Lower leg skin (tissue), 3 donors: ENCODE results near the gene SLC25A40.
"Not testable (repeated sequence)": the region's sequence is repeated elsewhere in the genome, so short reads cannot be mapped to it uniquely, and the experiment has no call there.

Experiments used
- CTCF ChIP-seq, 3 donors: fragments of 450-650 bp; IDR thresholded peaks; one replicate each; pipeline ENCODE4 v1.5.1; 2016; ENCODE audit warnings: antibody characterized with exemption in 3 of 3, mild to moderate bottlenecking in 3 of 3, moderate library complexity in 2 of 3
- POLR2A ChIP-seq, 2 donors: fragments of 450-650 bp; IDR thresholded peaks; one replicate each; pipeline ENCODE4 v1.6.1; 2016 to 2017; ENCODE audit warnings: antibody characterized with exemption in 2 of 2, mild to moderate bottlenecking in 1 of 2, moderate library complexity in 1 of 2

- not testable (repeated sequence) for TF ChIP-seq CTCF, POLR2A (IDR thresholded peaks at IDR 0.05)
These were observed 47.8 kb downstream of the SLC25A40 start for GRCh38 chr7:87828383-87828782.
